H7 (cell line): ENCODE data around the gene CLTB. TPM values are rescaled to one million over a fixed set of nuclear protein-coding genes. Genes with fewer than 3 reads are reported as not detected.

Experiments used
- DNase-seq: peaks from one replicate; pipeline ENCODE4 v3.0.0; 2012
- H3K27me3 ChIP-seq: 2 replicates; pipeline ENCODE4 v1.6.0; 2011; ENCODE audit warnings: mild to moderate bottlenecking, low read length; ENCODE audit not compliant: control insufficient read depth, insufficient read depth
- H3K36me3 ChIP-seq: replicated peaks from 2 replicates; pipeline ENCODE4 v1.5.1; 2011; ENCODE audit warnings: low read length; ENCODE audit not compliant: control insufficient read depth, insufficient read depth
- H3K4me3 ChIP-seq: 2 replicates; pipeline ENCODE4 v1.5.1; 2011; ENCODE audit warnings: low read depth, mild to moderate bottlenecking, control low read depth, low read length, moderate library complexity; ENCODE audit not compliant: insufficient read depth
- total RNA-seq: library from RNA; depleted of rRNA; stranded (reverse); fragments of >200 nt; shearing (Covaris generic); gene quantifications from 2 replicates; pipeline ENCODE4 v1.2.3, GENCODE V29; 2014

Gene CLTB
- total RNA-seq, 1 experiment from 2014 or later: 67.2 TPM

DNA sequence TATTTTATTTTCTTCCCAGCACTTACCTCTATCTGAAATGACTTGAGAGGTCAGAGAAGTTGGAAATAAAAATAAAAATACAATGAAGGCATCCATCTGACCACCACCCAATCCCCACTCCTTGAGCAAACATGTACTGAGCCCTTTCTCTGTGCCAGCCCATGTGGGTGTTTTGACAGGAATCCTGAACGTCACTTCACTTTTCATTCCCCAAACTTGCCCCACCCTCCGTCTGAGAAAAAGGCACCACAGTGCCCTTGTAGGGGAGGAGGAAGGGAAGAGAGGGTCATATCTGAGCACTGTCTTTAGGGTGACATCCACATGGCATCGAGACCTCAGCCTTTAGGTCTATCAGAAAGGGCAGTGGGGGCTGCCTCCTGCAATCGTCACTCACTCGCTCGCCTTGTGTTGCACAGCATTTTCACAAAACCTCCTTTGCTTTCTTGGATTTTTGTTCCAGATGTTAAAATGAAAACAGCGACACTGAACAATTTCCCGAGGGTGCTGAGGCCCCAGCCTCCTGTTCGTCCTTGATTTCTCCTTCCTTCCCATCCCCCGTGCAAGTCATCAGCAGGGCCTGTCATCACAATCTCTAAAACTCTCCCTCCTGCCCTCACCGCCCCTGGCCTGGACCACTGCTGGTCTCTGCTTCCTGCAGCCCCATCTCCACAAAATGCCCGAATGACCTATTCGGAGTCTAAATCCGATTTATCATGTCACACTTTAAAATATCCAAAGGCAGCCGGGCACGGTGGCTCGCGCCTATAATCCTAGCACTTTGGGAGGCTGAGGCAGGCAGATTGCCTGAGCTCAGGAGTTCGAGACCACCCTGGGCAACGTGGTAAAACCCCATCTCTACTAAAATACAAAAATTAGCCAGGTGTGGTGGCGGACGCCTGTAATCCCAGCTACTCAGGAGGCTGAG lies 14.8 kb downstream of the CLTB start:
- Histone ChIP-seq H3K27me3 (no peaks in the 10 kb centered on the region), H3K36me3 (no peaks in the 10 kb centered on the region), H3K4me3 (no peak overlapping the region)
- DNase-seq: no peak

DNA sequence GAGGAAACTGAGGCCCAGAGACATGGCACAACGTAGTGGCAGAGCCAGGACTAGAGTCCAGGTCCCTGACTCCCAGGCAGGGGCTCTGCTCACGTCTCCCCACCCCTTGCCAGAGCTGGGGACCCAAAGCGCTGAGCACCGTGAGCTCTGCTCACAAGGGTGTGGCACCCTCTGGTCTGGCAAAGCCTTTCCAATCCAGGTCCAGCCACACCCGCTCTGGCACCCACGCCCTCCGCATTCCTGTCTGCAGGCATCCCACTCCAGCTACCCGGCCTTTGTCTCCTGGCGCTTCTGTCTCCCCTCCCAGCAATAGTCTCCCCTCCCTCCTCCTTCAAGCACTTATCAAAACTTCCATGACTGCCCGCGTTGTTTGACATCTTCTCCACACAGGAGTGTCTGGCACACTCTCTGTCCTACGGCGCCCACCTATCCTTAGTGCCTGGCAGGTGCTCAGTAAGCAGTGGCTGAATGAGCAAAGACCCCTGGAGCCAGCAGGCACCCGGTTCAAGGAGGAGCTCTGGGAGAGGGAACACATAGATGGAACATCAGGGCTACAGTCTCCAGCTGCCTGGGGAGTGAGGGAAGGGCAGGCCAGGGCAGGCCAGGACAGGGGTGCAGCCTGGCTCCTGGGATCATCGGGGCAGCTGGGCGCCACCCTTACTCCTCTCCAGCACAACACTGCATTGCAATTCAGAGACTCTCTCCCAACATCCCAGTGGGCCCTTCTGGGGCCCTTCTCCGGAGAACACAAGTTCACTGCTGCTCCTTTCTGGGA lies 15.8 kb downstream of the CLTB start:
- no peaks in the 10 kb centered on the region for H3K36me3 ChIP-seq
- no peaks in the 10 kb centered on the region for H3K27me3 ChIP-seq
- no peak for DNase-seq
- no peak overlapping the region for H3K4me3 ChIP-seq

DNA sequence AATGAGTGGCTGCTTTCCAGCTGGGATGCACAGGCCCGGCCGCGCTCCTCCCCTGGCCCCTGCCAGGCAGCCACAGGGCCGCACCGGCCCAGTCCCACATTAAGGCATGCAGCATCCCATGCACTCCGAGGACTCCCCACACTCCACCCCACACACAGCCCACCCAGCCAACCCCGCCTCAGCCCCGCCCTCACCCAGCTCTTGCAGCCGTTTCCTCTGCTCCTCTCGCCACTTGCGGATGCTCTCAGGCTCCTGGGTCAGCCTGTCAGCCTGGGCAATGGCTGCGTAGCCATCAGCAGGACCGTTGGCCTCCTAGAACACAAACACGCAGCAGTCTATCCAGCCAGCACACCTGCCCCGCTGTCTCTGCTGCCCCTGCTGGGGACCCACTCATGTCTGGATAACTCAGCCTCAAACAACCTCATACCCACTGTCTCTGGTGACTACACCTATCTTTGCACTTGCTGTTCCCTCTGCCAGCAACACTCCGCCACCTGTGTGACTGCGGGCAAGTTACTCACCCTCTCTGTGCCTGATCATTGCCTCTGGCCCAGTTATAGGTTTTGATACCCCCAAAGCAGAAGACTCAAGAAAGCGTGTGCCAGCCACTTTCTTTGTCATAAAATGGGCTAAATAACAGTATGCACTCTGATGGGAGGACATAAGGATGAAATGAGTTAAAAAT lies 18.5 kb downstream of the CLTB start:
- DNase-seq: no peak
- H3K27me3 ChIP-seq: no peaks in the 10 kb centered on the region
- no peak overlapping the region for H3K4me3 ChIP-seq
- H3K36me3 ChIP-seq: no peaks in the 10 kb centered on the region

DNA sequence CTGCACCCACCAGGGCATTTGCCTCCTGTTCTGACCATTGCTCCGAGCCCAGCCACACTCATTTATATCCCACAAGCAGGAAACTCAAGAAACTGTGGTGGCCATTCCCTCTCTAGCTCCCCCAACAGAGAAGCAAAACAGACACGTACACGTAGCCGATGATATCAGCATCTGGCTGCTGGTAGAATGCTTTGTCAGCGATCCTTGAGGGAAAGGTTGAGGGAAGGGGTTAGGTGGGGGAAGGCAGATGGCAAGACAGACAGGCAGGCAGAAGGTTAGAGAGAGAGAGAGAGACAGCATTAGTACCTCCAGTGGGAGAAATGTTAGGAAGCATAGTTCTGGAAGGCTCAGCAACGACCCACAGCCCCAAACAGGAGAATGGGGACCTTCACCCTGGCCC lies 20.0 kb downstream of the CLTB start:
- DNase-seq: no peak
- no peak overlapping the region for H3K4me3 ChIP-seq
- H3K36me3 ChIP-seq: no peaks in the 10 kb centered on the region; the same call in 1 of the 2 replicates
- no peaks in the 10 kb centered on the region for H3K27me3 ChIP-seq

DNA sequence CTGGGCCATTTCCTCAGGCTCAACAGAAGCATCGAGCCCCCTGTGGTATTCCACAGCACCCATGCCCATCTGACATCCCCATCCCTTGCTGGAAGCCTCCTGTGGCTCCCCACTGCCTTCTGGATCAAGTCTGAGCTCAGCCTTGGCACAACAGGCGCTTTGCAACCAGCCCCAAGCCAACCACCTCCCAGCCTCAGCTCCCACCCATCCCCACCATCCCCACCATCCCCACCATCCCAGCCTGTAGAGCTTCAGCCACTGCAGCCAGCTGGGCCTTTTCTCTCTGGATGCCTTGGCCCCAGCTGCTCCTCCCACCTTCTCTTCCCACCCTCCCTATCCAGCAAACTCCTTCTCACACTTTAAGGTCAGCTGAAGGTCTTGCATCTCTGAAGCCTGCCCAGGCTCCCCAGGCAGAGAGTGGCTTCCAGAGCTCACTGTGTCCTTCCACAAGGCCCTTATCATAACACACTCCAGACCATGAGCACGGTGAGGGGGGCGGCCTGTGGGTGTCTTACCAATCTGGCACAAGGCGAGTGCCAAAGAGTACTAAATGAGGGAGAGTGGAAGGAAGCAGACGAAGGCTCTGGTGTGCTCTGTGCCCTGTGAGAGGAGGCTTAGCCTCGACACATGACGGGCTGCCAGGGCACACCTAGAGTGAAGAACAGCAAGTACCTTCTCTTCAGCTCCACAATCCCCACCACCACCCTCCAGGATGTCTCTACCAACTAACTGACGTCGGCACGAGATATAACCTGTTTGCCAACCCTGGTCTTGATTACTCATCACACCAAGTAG lies 21.3 kb downstream of the CLTB start:
- no peak overlapping the region for H3K4me3 ChIP-seq
- no peaks in the 10 kb centered on the region; the same call in 1 of the 2 replicates for H3K36me3 ChIP-seq
- no peak for DNase-seq
- H3K27me3 ChIP-seq: no peaks in the 10 kb centered on the region

DNA sequence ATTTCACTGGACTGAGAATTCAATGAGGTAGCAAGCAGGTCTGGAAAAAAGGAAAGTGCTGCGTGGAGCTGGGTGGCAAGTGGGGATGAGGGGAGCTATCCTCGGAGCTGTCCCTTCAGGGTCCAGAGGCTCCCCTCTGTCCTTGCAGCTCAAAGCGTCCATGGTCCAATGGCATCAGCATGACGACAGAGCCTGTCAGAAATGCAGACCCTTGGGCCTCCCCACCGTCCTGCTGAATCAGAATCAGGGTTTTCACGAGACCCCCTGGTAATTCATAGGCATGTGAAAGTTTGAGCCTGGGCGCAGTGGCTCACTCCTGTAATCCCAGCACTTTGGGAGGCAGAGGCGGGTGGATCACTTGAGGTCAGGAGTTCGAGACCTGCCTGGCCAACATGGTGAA lies 22.2 kb downstream of the CLTB start:
- no peak for DNase-seq

DNA sequence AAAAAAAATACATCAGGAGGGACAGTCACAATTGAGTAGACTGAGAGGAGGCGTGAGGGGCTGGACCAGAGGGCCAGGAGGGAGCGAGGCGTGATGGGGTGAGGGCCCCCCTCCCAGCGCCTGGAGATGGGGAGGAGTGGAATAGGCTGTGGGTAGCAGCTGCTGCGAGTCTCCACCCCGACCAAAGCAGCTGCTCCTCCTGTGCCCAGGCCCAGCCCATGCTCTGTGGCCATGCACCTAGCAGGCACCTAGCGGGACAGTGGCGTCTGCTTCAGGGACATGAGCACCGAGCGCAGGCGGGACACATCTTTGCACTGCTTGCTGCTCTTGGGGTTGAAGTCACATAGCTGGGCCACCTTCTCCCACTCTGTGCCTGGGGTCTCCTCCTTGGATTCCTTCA lies 23.8 kb downstream of the CLTB start:
- Histone ChIP-seq H3K27me3 (no peaks in the 10 kb centered on the region), H3K36me3 (no peaks in the 10 kb centered on the region; the same call in 1 of the 2 replicates), H3K4me3 (no peak overlapping the region)
- no peak for DNase-seq

More for the DNA sequence above, 22.2 kb downstream of the CLTB start:
- no peaks in the 10 kb centered on the region for H3K27me3 ChIP-seq
- no peak overlapping the region for H3K4me3 ChIP-seq
- H3K36me3 ChIP-seq: no peaks in the 10 kb centered on the region; the same call in 1 of the 2 replicates

DNA sequence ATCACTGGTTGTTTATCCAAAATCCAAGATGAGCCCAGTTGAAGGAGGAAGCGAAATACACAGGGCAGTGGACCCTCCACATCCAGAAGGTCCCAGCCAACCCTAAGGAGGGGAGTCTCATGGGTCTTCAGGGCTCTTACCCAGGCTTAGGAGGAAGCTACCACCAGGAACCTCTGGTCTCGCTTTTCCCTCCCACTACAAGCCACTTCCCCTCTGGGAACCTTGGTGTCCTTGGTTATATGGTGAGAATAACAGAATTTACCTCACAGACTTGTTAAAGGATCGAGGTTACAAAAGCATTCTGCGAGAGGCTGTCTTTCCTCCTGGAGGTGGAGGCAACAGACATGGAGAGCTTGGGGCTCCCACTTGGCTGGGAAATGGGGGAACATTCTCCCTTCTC lies 24.3 kb downstream of the CLTB start:
- no peak for DNase-seq
- Histone ChIP-seq H3K4me3 (no peak overlapping the region), H3K27me3 (no peaks in the 10 kb centered on the region), H3K36me3 (no peaks in the 10 kb centered on the region; the same call in 1 of the 2 replicates)

DNA sequence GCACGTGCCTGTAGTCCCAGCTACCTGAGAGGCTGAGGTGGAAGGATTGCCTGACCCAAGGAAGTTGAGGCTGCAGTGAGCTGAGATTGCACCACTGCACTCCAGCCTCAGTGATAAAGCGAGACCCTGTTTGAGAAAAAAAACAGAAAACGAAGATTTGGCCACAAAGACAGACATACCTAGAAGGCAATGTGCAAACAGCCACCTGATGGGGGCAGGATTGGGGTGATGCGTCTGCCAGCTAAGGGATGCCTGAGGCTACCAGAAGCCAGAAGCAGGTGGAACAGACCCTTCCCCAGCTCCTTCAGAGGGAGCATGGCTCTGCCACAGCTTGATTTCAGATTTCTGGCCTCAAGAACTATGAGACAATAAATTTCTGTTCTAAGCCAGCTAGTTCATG lies 24.9 kb downstream of the CLTB start:
- no peak overlapping the region for H3K4me3 ChIP-seq
- no peaks in the 10 kb centered on the region; the same call in none of the 2 replicates for H3K36me3 ChIP-seq
- peak; percentile 57 for DNase-seq
- H3K27me3 ChIP-seq: no peaks in the 10 kb centered on the region

DNA sequence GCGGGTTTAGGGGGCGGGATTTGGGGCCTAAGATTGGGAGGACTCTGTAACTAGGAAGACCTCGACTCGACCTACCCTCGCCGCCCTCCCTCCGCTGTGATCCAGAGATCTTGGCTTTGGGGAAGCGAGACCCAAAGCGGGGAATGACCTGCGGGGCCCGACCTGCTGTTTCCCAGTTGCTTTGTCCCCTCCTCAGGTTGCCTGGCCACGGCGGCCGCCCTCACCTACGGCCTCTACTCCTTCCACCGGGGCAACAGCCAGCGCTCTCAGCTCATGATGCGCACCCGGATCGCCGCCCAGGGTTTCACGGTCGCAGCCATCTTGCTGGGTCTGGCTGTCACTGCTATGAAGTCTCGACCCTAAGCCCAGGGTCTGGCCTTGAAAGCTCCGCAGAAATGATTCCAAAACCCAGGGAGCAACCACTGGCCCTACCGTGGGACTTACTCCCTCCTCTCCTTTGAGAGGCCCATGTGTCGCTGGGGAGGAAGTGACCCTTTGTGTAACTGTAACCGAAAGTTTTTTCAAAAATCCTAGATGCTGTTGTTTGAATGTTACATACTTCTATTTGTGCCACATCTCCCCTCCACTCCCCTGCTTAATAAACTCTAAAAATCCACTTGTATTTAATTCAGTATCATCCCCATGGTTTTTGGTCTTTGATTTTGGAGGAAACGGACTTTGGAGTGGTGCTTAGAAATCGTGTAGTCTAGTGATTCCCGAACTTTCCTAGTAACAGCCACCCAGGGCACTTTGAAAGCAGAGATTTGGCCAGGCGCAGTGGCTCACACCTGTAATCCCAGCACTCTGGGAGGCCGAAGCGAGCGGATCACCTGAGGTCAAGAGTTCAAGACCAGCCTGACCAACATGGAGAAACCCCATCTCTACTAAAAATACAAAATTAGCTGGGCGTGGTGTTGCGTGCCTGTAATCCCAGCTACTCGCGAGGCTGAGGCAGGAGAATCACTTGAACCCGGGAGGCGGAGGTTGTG lies 26.9 kb downstream of the CLTB start:
- Histone ChIP-seq H3K36me3 (peaks cover 11% of the 10 kb centered on the region), H3K4me3 (peak overlapping the region; percentile 91), H3K27me3 (no peaks in the 10 kb centered on the region)
- DNase-seq: peak; percentile 98

DNA sequence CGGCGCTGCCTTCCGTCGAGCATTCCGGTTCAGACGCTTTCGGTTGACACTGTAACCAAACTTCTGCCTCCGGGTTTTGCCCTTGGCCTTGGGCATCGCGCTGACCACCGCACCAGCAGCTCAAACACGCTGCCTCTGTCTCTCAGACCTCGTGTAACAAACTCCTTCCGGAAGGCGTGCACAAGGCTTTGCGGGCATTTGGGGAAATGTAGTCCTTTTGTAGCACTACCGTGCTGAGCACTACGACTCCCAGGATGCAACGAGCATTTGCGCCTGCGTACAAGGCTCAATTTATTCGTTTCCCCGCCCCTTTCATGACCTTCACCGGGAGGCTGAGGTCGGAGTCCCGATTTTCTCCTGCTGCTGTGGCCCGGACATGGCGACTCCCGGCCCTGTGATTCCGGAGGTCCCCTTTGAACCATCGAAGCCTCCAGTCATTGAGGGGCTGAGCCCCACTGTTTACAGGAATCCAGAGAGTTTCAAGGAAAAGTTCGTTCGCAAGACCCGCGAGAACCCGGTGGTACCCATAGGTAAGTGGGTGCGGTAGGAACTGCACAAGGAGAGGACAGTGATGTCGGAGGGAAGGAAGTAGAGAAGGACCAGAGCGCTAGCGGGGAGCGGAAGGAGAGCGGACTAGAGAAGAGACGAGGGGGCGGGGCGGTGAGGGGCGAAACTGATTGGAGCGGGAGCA lies 27.8 kb downstream of the CLTB start, which contains the start of the genes HIGD2A and NOP16:
Gene HIGD2A (plus strand): TSS at position 308 of the 691 bp plus-strand sequence. CDS start 69 bp downstream, at position 377.
Gene NOP16 (minus strand): TSS at position 155 of the 691 bp plus-strand sequence. CDS start 59 bp downstream, at position 96.
- peak; percentile 97 for DNase-seq
- H3K27me3 ChIP-seq: no peaks in the 10 kb centered on the region
- peaks cover 11% of the 10 kb centered on the region for H3K36me3 ChIP-seq
- H3K4me3 ChIP-seq: peak within 1 kb of the TSS; percentile 91

DNA sequence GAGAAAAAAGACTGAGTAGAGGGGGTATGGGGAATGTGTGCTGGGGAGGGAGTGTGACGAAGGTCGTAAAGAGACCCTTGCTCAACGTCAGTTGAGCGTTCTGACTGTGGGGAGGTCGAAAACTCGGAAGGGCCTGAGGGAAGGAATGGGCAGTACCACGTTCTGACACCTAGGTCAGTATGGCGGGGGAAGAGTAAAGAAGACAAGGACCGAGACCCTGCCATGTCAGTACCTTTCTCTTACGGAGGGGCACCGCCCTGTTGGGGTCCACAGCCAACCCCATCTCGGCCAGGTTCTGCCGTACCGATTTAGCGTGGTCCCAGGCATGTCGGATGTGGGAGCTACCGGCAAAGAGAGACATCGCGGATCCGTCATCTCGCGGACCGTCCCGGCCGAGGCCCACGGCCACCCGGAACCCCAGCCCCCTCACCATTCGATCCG lies 28.3 kb downstream of the CLTB start:
- peak overlapping the region; percentile 91 for H3K4me3 ChIP-seq
- peaks cover 14% of the 10 kb centered on the region for H3K36me3 ChIP-seq
- no peaks in the 10 kb centered on the region for H3K27me3 ChIP-seq
- DNase-seq: peak; percentile 75
